NCI-H1105 treated with DMSO at 0.1 percent for 48 hours (cell line): Measurements from ENCODE around the gene STON2.
"Not testable (repeated sequence)": the region's sequence is repeated elsewhere in the genome, so short reads cannot be mapped to it uniquely, and the experiment has no call there.

Source experiments
- DNase-seq: peaks from one replicate; lab custom pipeline; 2025; lab: John Stamatoyannopoulos, UW

Gene STON2

DNA sequence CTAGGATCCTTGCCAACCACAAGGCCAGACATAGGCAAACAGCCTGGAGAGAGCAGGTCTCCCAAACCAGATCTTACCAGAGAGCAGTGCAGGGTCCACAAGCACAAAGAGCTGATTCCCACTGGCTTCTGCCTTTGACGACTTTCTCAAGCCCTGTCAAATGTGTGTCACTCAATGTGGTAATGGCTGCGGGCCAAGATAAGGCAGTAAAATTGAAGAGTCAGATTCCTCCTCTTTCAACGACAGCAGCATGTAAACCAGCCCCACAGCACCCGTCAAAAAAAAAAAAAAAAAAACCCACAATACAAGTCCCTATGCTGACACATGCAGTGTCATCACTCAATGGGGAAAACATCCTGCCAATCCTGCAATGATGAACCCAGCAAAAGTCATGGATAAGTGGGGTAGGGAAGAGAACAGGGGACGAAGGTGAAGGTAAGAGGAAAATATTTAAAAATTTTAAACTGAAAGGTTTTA is at the start of gene STON2:
Gene STON2, minus strand, starts transcription at position 123 of the 477 bp plus-strand sequence. CDS start 1,942 bp downstream, outside the sequence.
- DNase-seq = peak; percentile 92

DNA sequence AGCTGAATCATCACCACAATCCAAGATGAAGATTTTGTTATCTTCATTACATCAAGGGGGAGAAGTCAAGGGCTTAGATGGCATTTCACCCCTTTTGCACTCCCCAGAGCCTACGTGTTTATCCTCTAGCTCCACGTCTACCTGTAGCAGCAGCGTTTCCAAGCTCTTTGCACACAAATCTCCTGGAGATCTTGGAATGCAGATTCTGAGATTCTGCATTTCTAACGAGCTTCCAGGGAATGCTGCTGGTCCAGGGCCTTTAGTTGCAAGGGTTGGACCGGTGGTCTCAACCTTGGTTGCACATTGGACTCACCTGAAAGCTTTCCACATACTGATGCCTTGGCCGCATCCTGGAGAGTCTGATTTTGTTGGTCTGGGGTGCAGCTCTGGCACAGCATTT is 49.5 kb upstream of the STON2 start:
- no peak for DNase-seq

DNA sequence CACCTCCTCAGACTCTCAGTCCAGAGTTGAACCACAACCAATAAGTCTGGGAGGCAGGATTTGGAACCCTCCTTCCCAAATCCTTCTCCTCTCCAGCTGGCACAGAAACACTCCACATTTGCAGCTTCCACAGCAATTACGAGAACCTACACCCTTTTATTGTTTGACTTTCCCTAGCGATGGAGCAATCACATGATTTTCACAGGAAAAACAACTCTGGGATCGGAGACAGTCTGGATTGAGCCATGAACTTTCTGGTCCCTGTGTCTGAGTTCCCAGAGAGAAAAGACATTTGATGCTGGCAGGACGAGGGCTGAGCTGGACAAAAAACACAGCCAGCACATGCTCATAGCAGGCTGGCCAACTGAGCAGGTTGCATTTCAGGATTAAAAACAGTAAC is 49.0 kb upstream of the STON2 start:
- no peak for DNase-seq

- no peak for DNase-seq
Measured at GRCh38 chr14:81447021-81447764, 47.1 kb upstream of the STON2 start.

DNA sequence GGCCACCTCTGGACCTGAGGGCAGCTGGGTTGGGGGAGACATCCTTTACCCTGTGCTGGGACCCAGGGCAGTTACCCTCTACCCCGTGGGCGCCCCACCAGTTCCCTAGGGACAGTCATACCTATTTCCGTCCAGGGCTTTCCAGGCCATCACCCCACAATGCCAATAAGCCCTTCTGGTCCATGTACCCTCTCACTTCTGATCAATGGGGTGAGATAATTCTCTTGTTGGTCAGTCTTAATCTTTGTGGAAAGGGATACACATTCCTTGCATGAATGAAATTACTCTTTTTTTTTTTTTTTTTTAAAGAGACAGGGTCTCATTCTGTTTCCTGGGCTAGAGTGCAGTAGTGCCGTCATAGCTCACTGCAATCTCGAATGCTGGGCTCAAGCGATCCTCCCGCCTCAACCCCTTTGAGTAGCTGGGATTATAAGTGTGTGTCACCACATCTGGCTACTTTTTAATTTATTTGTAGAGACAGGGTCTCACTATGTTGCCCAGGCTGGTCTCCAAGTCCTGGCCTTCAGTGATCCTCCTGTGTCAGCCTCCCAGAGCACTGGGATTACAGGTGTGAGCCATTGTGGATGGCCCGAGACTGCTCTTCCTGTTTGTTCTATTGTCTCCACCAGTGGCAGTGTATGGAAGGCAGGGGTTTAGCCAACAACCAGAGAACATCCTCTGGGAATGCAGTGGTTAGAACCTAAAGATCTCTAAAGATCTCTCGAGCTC is 46.3 kb upstream of the STON2 start:
- no peak for DNase-seq

DNA sequence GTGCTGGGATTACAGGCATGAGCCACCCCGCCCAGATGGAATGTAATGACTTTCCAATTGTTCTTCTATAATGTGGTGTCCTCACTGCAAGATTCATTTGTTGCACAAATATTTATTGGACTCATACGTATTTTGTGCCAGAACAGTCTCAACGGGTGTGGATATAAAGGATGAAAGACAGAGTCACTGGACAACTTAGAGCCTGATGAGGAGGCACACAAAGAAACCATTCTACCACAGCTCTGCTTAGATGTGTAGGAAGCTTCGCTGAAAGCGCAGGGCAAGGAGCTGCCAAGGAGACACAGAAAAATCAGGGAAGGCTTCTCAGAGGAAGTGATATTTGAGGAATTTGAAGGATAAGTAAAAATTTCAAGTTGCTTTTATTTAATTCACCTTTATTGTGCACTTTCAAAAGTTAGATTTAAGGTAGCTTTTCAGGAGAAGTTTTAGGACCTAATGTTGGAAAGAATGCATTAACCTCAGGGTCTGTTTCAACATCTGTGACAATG is 41.6 kb upstream of the STON2 start:
- no peak for DNase-seq

DNA sequence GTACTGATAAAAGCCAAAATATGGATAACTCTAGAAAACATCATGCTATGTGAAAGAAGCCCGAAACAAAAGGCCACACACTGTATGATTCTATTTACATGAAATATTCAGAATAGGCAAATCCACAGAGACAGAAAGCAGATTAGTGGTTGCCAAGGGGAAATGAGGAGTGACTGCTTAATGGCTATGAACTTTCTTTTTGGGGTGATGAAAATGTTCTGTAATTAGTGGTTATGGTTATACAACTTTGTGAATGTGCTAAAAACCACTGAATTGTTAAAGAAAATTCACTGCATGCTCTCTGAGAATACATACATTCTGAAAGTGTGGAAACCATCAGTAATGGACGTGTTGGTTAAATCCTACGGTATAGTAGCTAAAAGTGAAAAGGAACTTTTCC is 39.9 kb upstream of the STON2 start:
- DNase-seq = no peak

- DNase-seq = peak; percentile 42
Measured at GRCh38 chr14:81437244-81437643, 37.1 kb upstream of the STON2 start.

GRCh38 chr14:81436296-81437138 is 36.4 kb upstream of the STON2 start:
- peak; percentile 84 for DNase-seq

- peak; percentile 90 for DNase-seq
Measured at GRCh38 chr14:81435391-81436295, 35.5 kb upstream of the STON2 start.

DNA sequence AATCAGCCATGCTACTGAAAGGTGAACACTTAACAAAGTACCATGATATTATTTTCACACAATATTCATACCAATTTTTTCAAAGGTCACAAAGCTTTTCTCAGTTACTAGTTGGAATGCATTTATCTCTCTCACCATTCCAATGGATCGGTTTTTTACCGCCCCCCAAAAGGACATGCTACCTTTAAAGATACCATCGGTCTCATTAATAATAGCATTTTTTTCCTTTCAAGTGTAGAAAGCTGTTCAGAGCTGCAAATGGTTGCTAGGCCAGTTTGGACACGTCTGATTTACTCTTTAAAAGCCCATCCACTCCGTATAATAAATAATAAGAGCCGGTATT is 34.9 kb upstream of the STON2 start:
- DNase-seq = no peak

- DNase-seq = no peak
Measured at GRCh38 chr14:81434230-81434629, 34.1 kb upstream of the STON2 start.

DNA sequence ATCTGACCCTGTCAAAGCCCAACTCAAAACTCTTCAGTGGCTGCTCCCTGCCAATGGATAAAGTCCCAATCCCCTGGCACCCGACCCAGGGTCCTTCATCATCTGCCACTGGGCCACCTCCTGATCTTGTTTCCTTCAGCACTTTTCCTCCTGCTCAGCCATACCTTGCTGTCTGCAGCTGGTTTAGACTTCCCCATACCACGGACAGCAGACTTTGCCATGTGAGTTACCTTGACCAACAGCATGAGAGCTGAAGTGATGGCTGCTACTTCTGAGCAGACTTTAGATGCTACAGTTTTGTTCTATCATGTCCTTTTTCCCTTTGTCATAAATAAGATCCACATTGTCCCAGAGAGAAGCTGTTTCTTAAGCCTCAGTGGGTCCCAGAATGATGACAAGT is 33.3 kb upstream of the STON2 start:
- no peak for DNase-seq

GRCh38 chr14:81432219-81432661 is 32.1 kb upstream of the STON2 start:
- no peak for DNase-seq

GRCh38 chr14:81430235-81430634 is 30.1 kb upstream of the STON2 start:
- DNase-seq = no peak

- DNase-seq = not testable (repeated sequence)
Measured at GRCh38 chr14:81429749-81430148, 29.6 kb upstream of the STON2 start.

GRCh38 chr14:81429028-81429427 is 28.9 kb upstream of the STON2 start:
- no peak for DNase-seq

DNA sequence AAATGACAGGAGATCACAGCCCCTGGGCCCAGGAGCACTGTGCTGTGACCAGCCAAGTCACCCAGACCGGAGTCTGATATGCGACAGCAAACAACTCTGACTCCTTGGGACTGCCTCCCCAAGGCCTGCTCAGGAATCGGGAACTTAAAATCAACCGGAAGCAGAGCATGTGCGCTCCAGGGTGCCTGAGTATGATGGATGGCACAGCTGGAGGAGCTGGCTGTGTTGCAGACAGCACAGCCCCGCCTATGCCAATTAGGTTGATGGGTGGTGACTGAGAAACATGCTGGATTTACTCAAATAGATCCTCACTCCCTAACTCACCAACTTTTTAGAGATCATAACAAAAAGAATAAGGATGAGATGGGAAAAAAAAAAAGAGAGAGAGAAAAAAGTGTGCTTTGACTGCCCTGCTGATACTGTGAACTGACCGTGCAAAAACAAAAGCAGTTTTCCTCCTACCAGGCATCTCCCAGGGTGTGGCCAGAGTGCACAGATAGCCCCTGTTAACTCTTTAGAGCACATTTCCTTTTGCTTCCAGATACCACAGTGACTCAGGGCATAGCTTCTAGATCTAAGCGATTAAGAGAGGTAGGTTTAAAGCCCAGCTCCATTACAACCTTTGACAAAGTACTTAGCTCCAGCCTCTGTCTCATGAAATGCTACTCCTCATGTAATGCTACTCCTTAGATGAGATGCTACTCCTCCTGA is 27.4 kb upstream of the STON2 start:
- no peak for DNase-seq

- no peak for DNase-seq
Measured at GRCh38 chr14:81423504-81423903, 23.4 kb upstream of the STON2 start.

DNA sequence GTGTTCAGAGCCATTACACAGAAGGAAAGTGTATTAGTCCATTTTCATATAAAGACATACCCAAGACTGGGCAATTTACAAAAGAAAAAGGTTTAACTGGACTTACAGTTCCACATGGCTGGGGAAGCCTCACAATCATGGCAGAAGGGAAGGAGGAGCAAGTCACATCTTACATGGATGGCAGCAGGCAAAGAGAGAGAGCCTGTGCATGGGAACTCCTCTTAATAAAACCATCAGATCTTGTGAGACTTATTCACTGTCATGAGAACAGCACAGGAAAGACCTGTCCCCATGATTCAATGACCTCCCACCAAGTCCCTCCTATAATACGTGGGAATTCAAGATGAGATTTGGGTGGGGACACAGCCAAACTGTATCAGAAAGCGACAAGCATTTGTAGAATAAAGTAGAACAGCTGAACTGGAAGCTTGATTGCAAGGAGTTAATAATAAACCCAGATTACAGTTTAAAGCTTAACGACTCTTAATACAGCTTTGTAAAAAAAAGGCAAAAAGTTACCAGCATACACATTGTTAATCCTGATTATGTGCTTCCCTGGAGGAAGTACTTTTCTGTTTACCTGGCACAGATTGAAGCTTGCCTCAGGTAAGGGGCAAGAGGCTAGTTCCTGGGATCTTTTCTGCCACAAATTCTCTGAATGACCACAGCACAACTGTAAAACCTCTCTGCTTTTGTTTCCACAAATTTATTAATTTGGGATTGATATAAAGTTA is 18.1 kb upstream of the STON2 start:
- DNase-seq = no peak
